Measurements from ENCODE around the gene MYBPC1. TPM values are rescaled to one million over a fixed set of nuclear protein-coding genes. Genes with fewer than 3 reads are reported as not detected.

The MYBPC1 gene
- total and polyA plus RNA-seq, 2 of the 13 experiments (the other 11 are each of a cell fraction or from before 2014, with no cell fraction given): 0.31 to 0.53 TPM

DNA sequence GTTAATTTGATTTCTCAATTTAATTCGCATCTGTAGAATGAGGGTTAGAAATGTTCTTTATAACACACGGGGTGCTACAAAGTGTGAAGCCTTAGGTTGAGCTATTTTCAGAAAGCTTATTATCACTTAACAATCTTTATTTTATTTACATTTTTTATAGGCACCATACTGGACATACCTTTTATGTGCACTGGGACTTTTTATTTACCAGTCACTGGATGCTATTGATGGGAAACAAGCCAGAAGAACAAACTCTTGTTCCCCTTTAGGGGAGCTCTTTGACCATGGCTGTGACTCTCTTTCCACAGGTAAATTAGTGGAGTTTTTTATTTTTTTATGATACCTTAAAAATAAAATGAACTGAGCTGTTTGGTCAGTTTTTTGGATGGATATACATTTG lies 119.2 kb downstream of the MYBPC1 start:
- H3K4me2 ChIP-seq (ENCODE audit: low read depth, low read length): peak overlapping the region; percentile 86
- H3K4me1 ChIP-seq (ENCODE audit: insufficient read depth, low read length): peaks cover 57% of the 10 kb centered on the region
- CTCF ChIA-PET (ENCODE audit: low intra/inter-chr PET ratio, low total read pairs): no interaction called here
- in situ Hi-C loops (cut with HindIII; ENCODE audit: extremely low pct_ligation_motif_present, low pct_unique_long_range_greater_than_20kb) (no loop called here), intact Hi-C loops (cut with micrococcal nuclease; ENCODE audit: unreplicated experiment) (loop anchor here (2.0 to 5.0 kb wide), 4 partner anchors 15 to 143 kb away; no protein-coding TSS in a partner anchor)
- H3K9ac ChIP-seq (ENCODE audit: insufficient read depth, low read depth, low read length): peak overlapping the region; percentile 48
- peaks cover 3 to 33% of the 10 kb centered on the region in 2 experiments for H3K36me3 ChIP-seq (replicated peaks in 1 of 2; ENCODE audit: control insufficient read depth in 1 of 2, insufficient read depth in 2 of 2, low read length in 2 of 2)
- no TSS peak for BruUV-seq (replicated peaks)
- peaks cover 10% of the 10 kb centered on the region for H4K20me1 ChIP-seq (ENCODE audit: insufficient read depth, low read length)
- peak overlapping the region; percentile 70 for H3K27ac ChIP-seq (ENCODE audit: extremely low read length, insufficient read depth, low read length)
- no peaks in the 10 kb centered on the region for H3K9me3 ChIP-seq (ENCODE audit: low read length)
- no peak for FAIRE-seq
- peak overlapping the region in 1 of 3 experiments; percentile 25; a peak in 1 of 6 replicates for H3K4me3 ChIP-seq (replicated peaks in 1 of 3; ENCODE audit: insufficient read depth in 1 of 3, low read depth in 2 of 3, low read length in 3 of 3)
- no peak overlapping the region for H2AFZ ChIP-seq (ENCODE audit: low read length)
- ATAC-seq: no peak
- WGBS (ENCODE audit: low lambda C conversion rate): 59% methylated on average over 2 of the region's 2 CpGs
- POLR2A ChIA-PET: interaction anchor here (0.8 to 2.1 kb wide), 3 partner anchors 16 to 115 kb away, joined by 3 to 20 read pairs (median 3); partner anchors contain the start of gene CHPT1
- H3K27me3 ChIP-seq (ENCODE audit: control insufficient read depth in 1 of 2, insufficient read depth in 2 of 2, low read length in 2 of 2): no peaks in the 10 kb centered on the region; a peak in 1 of 5 replicates
- peaks cover 92% of the 10 kb centered on the region for H3K79me2 ChIP-seq (ENCODE audit: insufficient read depth, low read length)
- no peak for DNase-seq (ENCODE audit: low spot score)
- TF ChIP-seq ZNF124 (CRISPR knock-in tag; IDR thresholded peaks at IDR 0.05) (no peak), ZC3H13 (CRISPR knock-in tag; IDR thresholded peaks at IDR 0.05) (no peak), KLF12 (CRISPR knock-in tag; IDR thresholded peaks at IDR 0.05; ENCODE audit: borderline replicate concordance) (no peak), HCFC1 (IDR thresholded peaks at IDR 0.05; ENCODE audit: low read depth, low read length) (no peak), MED13 (CRISPR knock-in tag; IDR thresholded peaks at IDR 0.05) (no peak), HNRNPH1 (optimal IDR thresholded peaks at IDR 0.05; ENCODE audit: low read depth, low read length) (no peak), JDP2 (CRISPR knock-in tag; IDR thresholded peaks at IDR 0.05; ENCODE audit: borderline replicate concordance) (no peak), ZBTB20 (CRISPR knock-in tag; IDR thresholded peaks at IDR 0.05; ENCODE audit: borderline replicate concordance, low read depth) (no peak), CBX2 (IDR thresholded peaks at IDR 0.05; ENCODE audit: low read depth, low read length) (no peak), CBX2 (CRISPR knock-in tag; IDR thresholded peaks at IDR 0.05; ENCODE audit: low read depth) (no peak), HNF1B (CRISPR knock-in tag; IDR thresholded peaks at IDR 0.05) (no peak), THYN1 (CRISPR knock-in tag; IDR thresholded peaks at IDR 0.05; ENCODE audit: borderline replicate concordance, low read depth) (no peak), TEAD2 (CRISPR knock-in tag; IDR thresholded peaks at IDR 0.05) (no peak), ZFYVE20 (CRISPR knock-in tag; IDR thresholded peaks at IDR 0.05; ENCODE audit: borderline replicate concordance, low read depth) (no peak)
- TF ChIP-seq, protein P1, sequence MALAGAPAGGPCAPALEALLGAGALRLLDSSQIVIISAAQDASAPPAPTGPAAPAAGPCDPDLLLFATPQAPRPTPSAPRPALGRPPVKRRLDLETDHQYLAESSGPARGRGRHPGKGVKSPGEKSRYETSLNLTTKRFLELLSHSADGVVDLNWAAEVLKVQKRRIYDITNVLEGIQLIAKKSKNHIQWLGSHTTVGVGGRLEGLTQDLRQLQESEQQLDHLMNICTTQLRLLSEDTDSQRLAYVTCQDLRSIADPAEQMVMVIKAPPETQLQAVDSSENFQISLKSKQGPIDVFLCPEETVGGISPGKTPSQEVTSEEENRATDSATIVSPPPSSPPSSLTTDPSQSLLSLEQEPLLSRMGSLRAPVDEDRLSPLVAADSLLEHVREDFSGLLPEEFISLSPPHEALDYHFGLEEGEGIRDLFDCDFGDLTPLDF (CRISPR knock-in tag; IDR thresholded peaks at IDR 0.05): no peak
- TF ChIP-seq, protein P2, sequence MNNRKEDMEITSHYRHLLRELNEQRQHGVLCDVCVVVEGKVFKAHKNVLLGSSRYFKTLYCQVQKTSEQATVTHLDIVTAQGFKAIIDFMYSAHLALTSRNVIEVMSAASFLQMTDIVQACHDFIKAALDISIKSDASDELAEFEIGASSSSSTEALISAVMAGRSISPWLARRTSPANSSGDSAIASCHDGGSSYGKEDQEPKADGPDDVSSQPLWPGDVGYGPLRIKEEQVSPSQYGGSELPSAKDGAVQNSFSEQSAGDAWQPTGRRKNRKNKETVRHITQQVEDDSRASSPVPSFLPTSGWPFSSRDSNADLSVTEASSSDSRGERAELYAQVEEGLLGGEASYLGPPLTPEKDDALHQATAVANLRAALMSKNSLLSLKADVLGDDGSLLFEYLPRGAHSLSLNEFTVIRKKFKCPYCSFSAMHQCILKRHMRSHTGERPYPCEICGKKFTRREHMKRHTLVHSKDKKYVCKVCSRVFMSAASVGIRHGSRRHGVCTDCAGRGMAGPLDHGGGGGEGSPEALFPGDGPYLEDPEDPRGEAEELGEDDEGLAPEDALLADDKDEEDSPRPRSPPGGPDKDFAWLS (CRISPR knock-in tag; IDR thresholded peaks at IDR 0.05; ENCODE audit: borderline replicate concordance): no peak
- TF ChIP-seq, protein P3, sequence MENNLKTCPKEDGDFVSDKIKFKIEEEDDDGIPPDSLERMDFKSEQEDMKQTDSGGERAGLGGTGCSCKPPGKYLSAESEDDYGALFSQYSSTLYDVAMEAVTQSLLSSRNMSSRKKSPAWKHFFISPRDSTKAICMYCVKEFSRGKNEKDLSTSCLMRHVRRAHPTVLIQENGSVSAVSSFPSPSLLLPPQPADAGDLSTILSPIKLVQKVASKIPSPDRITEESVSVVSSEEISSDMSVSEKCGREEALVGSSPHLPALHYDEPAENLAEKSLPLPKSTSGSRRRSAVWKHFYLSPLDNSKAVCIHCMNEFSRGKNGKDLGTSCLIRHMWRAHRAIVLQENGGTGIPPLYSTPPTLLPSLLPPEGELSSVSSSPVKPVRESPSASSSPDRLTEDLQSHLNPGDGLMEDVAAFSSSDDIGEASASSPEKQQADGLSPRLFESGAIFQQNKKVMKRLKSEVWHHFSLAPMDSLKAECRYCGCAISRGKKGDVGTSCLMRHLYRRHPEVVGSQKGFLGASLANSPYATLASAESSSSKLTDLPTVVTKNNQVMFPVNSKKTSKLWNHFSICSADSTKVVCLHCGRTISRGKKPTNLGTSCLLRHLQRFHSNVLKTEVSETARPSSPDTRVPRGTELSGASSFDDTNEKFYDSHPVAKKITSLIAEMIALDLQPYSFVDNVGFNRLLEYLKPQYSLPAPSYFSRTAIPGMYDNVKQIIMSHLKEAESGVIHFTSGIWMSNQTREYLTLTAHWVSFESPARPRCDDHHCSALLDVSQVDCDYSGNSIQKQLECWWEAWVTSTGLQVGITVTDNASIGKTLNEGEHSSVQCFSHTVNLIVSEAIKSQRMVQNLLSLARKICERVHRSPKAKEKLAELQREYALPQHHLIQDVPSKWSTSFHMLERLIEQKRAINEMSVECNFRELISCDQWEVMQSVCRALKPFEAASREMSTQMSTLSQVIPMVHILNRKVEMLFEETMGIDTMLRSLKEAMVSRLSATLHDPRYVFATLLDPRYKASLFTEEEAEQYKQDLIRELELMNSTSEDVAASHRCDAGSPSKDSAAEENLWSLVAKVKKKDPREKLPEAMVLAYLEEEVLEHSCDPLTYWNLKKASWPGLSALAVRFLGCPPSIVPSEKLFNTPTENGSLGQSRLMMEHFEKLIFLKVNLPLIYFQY (CRISPR knock-in tag; IDR thresholded peaks at IDR 0.05; ENCODE audit: borderline replicate concordance): no peak
